Heart right ventricle (tissue), 16 donors: ENCODE results near the gene KLHL29. TPM values are rescaled to one million over a fixed set of nuclear protein-coding genes. Genes with fewer than 3 reads are reported as not detected.

Experiments
- ATAC-seq, 8 donors: fragments of 200-7000 bp; cut with Tn5 transposase; one replicate each; pipeline ENCODE4 v1.9.1; 2020; ENCODE audit warnings: mild to moderate bottlenecking in 8 of 8, moderate library complexity in 8 of 8, moderate number of reproducible peaks in 1 of 8
- DNase-seq, 2 donors: peaks; one replicate each; pipeline ENCODE4 v3.0.0-alpha.2; 2020
- H3K27ac ChIP-seq, 10 donors: fragments of 200-600 bp; sonication (generic) in 2 of 10; one replicate each; pipeline versions ENCODE4 v1.5.0 to v1.8.0; 2020 to 2022; ENCODE audit warnings: mild to moderate bottlenecking in 3 of 10
- H3K27me3 ChIP-seq, 7 donors: fragments of 200-600 bp; one replicate each; pipeline ENCODE4 v1.8.0; 2021 to 2022; ENCODE audit warnings: mild to moderate bottlenecking in 2 of 7
- H3K36me3 ChIP-seq, 9 donors: fragments of 200-600 bp; sonication (generic) in 1 of 9; one replicate each; pipeline versions ENCODE4 v1.5.0 to v1.8.0; 2020 to 2022; ENCODE audit warnings: mild to moderate bottlenecking in 2 of 9
- H3K4me1 ChIP-seq, 9 donors: fragments of 200-600 bp; sonication (generic) in 1 of 9; one replicate each; pipeline versions ENCODE4 v1.5.0 to v1.8.0; 2020 to 2022; ENCODE audit warnings: mild to moderate bottlenecking in 4 of 9
- H3K4me3 ChIP-seq, 10 donors: fragments of 200-600 bp; sonication (generic) in 2 of 10; one replicate each; pipeline versions ENCODE4 v1.5.0 to v1.8.0; 2020 to 2022; ENCODE audit warnings: mild to moderate bottlenecking in 7 of 10, moderate library complexity in 2 of 10
- H3K9me3 ChIP-seq, 11 donors: fragments of 200-600 bp in 10 of 11; sonication (generic) in 2 of 11; one replicate each; pipeline versions ENCODE4 v1.5.0 to v1.8.0; 2013 to 2022; ENCODE audit warnings: mild to moderate bottlenecking in 2 of 11, control low read depth in 1 of 11, moderate library complexity in 1 of 11
- WGBS, 2 donors: extraction: QIAGEN DNeasy Blood & Tissue Kit; methylation state at CpG; one replicate each; pipeline ENCODE4 v1.1.7; 2013; ENCODE audit warnings: inconsistent platforms in 1 of 2; 5-methylcytosine and 5-hydroxymethylcytosine counted together
- intact Hi-C, 10 donors: fragments of 100-400 bp; cut with DNase I; formaldehyde crosslinking; loops; one replicate each; pipeline versions ENCODE4 v1.11.1 to v1.14.2; 2022
- polyA plus RNA-seq, 2 donors: library from polyadenylated mRNA; stranded (reverse); fragments of 200-250 nt; gene quantifications; one replicate each; pipeline ENCODE4 v1.2.3, GENCODE V29; 2013
- total RNA-seq, 10 donors: library from RNA; stranded (reverse); fragmentation: NEBNext Ultra II Directional in 3 of 10; extraction: Animal tissue kit (Norgen Biotek cat#: 25700) in 3 of 10; gene quantifications; one replicate each; pipeline versions ENCODE4 v1.2.1 to v1.2.4, GENCODE V29; 2021 to 2023
- TF ChIP-seq, protein P1 (sequence below), 9 donors: fragments of 200-600 bp; sonication (generic) in 2 of 9; IDR thresholded peaks; one replicate each; pipeline versions ENCODE4 v1.5.0 to v1.8.0; 2021 to 2022; ENCODE audit warnings: antibody characterized with exemption in 9 of 9, mild to moderate bottlenecking in 5 of 9, moderate library complexity in 1 of 9
- donor health status: Arrhythmogenic right ventricular cardiomyopathy.
- donor health status: ischemic (EF 13 %, LVEDD 7.1; RV severe dilation, severe dysfunction).
- donor health status: healthy with polysubstance abuse.
- donor health status: DM: no; HTN: yes; CAD: no.
- donor health status: DM: no; HTN: no; CAD: no.
- donor health status: ischemic (EF 25% LVEDD 6.9; RV normal size, moderate dysfunction).
- donor health status: ischemic (EF 25% LVEDD 5.7; RV mildly dilated, moderate dysfunction).
- donor health status: healthy.
- donor health status: DM: yes; HTN: yes; CAD: no.
- donor health status: Ischemic cardiomyopathy.
- donor health status: ischemic (EF 35%, LVEDD 5.7; RV mildly dilated, moderate dysfunction).
- donor health status: nonischemic (EF 11% LVEDD 7.7; RV severe dilation, severe dysfunction).
- donor health status: DM: yes; HTN: yes; CAD: no.
- donor health status: PGD.
- donor health status: ischemic (EF 29% LVEDD 5.4; RV normal size, mild dysfunction).
- donor health status: nonischemic (EF 23%, LVEDD 6.1; RV moderate dilation, normal function).

Gene KLHL29
- total and polyA plus RNA-seq, 12 donors, result 0.71 to 1.5 (median 1.0) TPM

GRCh38 chr2:23418461-23418911 is 33.5 kb downstream of the KLHL29 start:
- no peaks in the 10 kb centered on the region for H3K36me3 ChIP-seq
- intact Hi-C loops, result no loop called here
- 64 to 74% methylated on average over 6 of the region's 6 CpGs for WGBS, 2 donors
- no peak for ATAC-seq
- no peak for DNase-seq
- no peaks in the 10 kb centered on the region for H3K4me1 ChIP-seq
- no peak overlapping the region for H3K27ac ChIP-seq
- no peaks in the 10 kb centered on the region for H3K27me3 ChIP-seq
- H3K9me3 ChIP-seq, result no peaks in the 10 kb centered on the region
- TF ChIP-seq, protein P1, sequence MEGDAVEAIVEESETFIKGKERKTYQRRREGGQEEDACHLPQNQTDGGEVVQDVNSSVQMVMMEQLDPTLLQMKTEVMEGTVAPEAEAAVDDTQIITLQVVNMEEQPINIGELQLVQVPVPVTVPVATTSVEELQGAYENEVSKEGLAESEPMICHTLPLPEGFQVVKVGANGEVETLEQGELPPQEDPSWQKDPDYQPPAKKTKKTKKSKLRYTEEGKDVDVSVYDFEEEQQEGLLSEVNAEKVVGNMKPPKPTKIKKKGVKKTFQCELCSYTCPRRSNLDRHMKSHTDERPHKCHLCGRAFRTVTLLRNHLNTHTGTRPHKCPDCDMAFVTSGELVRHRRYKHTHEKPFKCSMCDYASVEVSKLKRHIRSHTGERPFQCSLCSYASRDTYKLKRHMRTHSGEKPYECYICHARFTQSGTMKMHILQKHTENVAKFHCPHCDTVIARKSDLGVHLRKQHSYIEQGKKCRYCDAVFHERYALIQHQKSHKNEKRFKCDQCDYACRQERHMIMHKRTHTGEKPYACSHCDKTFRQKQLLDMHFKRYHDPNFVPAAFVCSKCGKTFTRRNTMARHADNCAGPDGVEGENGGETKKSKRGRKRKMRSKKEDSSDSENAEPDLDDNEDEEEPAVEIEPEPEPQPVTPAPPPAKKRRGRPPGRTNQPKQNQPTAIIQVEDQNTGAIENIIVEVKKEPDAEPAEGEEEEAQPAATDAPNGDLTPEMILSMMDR (IDR thresholded peaks at IDR 0.05), result no peak
- no peak overlapping the region for H3K4me3 ChIP-seq

DNA sequence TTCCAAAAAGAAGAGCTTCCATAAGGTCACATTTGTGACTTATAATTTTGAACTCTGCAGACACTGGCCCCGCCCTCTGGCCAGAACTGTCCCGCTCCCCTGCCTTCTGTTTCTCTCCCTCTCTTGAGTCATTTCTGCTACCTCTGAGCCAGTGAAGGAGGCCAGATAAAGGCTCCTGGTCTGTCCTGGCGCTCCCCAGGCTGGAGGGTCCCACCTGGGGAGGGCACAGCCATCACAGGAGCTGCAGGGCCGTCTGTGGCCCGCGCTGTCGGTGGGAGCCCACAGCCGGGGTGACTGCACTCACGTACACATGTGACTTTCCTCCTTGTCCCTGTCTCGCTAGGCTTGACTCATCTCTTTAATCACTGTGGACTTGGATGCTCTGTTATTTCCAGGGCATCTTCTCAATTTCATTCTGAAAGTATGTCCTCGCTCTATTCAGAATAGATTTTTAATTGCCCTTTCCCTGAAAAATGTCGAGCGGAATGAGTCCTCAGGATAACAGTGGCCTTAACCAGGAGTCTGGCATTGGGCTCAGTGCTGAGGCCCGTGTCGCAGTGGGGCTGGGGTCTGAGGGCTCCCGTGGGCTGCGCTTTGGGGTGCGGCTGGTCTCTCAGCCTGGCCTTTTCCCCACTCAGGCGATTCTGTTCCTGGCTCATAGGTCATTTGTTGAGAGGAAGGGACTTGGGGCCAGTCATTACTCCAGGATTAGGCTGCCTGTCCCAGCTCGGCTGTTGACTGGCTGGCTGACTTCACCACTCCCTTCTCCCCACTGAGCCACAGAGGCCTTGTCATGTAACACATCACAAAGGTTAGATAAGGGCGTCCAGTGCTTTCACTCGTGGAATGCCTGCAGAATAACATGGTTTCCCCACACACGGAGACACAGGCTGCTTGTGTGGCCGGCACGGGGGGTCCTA is 34.5 kb downstream of the KLHL29 start:
- Histone ChIP-seq H3K4me1 (no peaks in the 10 kb centered on the region), H3K27ac (no peak overlapping the region), H3K27me3 (no peaks in the 10 kb centered on the region), H3K9me3 (no peaks in the 10 kb centered on the region), H3K36me3 (no peaks in the 10 kb centered on the region), H3K4me3 (no peak overlapping the region)
- DNase-seq, result no peak
- 86 to 88% methylated on average over 25 of the region's 25 CpGs for WGBS, 2 donors
- TF ChIP-seq, protein P1 (IDR thresholded peaks at IDR 0.05), result no peak
- no peak for ATAC-seq
- intact Hi-C loops, result no loop called here

DNA sequence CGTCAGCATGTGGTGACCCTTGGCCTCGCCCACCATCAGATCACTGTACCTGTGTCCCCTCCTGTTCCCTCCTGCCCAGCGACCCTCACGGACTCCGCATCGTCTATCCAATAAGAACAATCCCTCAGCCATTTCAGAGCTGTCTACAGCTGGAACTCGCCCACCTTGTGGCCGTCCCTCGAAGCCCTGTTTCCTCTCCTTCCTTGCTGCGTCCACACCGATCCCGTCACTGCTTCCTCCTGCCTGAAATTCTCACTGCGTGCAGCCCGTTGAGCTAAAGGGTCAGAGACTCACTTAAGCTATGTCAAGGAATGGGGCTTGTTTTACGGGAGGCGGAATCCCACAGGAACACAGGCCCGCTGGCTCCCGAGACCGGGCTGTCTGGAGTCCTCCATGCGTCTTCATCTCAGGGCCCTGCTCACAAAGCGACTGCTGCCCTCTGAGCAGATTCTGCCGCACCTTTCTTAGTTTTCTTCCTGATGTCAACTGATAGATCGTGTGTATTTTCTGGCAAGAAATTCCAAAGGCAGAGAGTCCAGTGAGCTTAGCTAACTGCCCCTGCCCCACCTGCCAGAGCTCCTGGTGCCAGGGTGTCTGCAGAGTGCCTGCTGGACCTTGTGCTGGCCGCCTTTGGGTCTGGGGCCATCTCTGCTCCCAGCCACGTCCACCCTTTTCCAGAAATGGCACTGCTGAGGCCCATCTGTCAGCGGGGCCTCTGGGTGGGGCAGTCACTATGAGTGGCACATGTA is 35.3 kb downstream of the KLHL29 start:
- H3K36me3 ChIP-seq, result no peaks in the 10 kb centered on the region
- no peaks in the 10 kb centered on the region for H3K27me3 ChIP-seq
- H3K9me3 ChIP-seq, result no peaks in the 10 kb centered on the region
- H3K27ac ChIP-seq, result no peak overlapping the region
- 87 to 91% methylated on average over 26 of the region's 26 CpGs for WGBS, 2 donors
- H3K4me1 ChIP-seq, result peaks cover 0 to 2% (median 1%) of the 10 kb centered on the region in 9 donors
- no peak for ATAC-seq
- H3K4me3 ChIP-seq, result no peak overlapping the region
- TF ChIP-seq, protein P1 (IDR thresholded peaks at IDR 0.05), result no peak
- intact Hi-C loops, result no loop called here
- no peak for DNase-seq

- no peak overlapping the region for H3K4me3 ChIP-seq
- DNase-seq (no peak), ATAC-seq (no peak)
- no peaks in the 10 kb centered on the region for H3K36me3 ChIP-seq
- peaks cover 3 to 9% (median 8%) of the 10 kb centered on the region in 9 donors for H3K4me1 ChIP-seq
- no peaks in the 10 kb centered on the region for H3K27me3 ChIP-seq
- intact Hi-C loops, result no loop called here
- TF ChIP-seq, protein P1 (IDR thresholded peaks at IDR 0.05), result no peak
- 83 to 87% methylated on average over 9 of the region's 9 CpGs for WGBS, 2 donors
- H3K27ac ChIP-seq, result no peak overlapping the region
- no peaks in the 10 kb centered on the region for H3K9me3 ChIP-seq
These were observed 36.0 kb downstream of the KLHL29 start for GRCh38 chr2:23420840-23421476.
